ENCODE data around the gene AEBP2.
"Not testable (repeated sequence)": the region's sequence is repeated elsewhere in the genome, so short reads cannot be mapped to it uniquely, and the experiment has no call there.

Gene AEBP2, protein sequence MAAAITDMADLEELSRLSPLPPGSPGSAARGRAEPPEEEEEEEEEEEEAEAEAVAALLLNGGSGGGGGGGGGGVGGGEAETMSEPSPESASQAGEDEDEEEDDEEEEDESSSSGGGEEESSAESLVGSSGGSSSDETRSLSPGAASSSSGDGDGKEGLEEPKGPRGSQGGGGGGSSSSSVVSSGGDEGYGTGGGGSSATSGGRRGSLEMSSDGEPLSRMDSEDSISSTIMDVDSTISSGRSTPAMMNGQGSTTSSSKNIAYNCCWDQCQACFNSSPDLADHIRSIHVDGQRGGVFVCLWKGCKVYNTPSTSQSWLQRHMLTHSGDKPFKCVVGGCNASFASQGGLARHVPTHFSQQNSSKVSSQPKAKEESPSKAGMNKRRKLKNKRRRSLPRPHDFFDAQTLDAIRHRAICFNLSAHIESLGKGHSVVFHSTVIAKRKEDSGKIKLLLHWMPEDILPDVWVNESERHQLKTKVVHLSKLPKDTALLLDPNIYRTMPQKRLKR
- total RNA-seq: 45.8 to 58.7 (median 51.4) reads per million in 4 experiments

DNA sequence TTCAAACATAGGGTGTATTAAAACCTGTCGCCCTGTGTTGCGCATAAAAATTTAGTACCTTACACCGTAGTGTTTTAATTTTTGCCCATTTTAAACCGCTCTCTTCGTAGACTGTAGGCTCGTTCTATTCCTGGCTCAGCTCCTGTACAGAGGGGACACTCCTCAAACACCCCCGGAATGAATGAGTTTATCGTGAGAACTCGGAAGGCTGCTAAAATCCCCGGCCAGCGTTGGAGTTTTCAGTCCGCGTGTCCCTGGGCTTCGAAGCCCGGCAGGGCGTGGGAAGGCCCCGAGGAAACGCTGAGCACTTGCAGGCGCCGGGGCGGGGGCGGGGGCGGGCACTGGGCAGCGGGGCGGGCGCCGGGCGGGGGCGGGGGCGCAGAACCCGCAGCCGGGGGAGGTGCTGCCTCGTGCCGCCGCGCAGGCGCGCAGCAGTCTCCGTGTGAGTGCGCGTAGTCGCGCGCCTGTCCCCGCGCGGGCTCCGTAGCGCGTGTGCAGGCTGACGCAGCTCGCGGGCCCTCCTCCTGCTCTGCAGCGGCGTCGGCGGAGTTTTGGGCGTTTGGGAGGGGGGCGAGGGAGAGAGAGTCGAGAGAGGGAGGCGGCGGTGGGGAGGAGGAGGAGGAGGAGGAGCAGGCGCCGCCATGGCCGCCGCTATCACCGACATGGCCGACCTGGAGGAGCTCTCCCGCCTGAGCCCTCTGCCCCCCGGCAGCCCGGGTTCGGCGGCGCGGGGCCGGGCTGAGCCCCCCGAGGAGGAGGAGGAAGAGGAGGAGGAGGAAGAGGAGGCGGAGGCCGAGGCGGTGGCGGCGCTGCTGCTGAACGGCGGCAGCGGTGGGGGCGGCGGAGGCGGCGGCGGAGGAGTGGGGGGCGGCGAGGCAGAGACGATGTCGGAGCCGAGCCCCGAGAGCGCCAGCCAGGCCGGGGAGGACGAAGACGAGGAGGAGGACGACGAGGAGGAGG is at the start of gene AEBP2:
Gene AEBP2, plus strand, starts transcription at position 434 of the 960 bp plus-strand sequence. Its CDS starts 208 bp downstream, at position 642.
- DNase-seq: peak; percentile 90

DNA sequence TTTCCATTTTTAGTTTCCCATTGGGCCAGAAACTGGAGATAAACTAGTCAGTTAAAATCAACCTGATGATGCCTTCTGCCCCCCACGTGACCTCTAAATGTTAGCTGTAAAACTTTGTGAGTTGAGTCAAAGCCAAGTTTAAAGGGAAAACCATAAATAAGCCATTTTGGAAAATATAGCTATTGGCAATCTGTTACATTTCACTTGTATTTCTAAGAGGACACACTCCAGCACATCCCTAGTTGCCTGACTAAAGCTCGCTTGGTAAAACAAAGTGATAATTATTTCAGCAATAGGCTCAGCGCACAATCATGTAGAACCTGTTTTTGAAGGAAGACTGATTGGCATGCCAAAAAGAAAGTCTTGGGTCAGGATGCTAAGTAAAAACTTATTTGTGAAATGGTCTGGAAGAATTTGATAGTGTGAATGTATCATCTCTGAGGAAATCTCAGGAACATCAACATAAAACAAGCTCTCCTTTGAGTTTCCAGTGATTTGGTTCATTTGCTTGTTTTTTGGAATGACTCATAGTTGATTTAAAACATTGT is 49.2 kb upstream of the AEBP2 start:
- no peak for DNase-seq

DNA sequence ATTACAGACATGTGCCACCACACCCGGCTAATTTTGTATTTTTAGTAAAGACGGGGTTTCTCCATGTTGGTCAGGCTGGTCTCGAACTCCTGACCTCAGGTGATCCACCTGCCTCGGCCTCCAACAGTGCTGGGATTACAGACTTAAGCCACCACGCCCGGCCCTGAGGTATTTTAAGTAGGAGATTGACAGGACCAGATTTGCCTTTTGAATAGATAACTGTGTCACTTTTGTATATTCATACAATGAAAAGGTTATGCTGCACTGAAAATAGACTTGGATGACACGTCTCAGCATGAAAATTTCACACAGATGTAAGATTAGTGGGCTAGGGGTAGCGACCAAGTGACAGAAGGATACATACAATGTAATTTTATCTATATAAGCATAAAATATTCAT is 46.6 kb upstream of the AEBP2 start:
- not testable (repeated sequence) for DNase-seq

DNA sequence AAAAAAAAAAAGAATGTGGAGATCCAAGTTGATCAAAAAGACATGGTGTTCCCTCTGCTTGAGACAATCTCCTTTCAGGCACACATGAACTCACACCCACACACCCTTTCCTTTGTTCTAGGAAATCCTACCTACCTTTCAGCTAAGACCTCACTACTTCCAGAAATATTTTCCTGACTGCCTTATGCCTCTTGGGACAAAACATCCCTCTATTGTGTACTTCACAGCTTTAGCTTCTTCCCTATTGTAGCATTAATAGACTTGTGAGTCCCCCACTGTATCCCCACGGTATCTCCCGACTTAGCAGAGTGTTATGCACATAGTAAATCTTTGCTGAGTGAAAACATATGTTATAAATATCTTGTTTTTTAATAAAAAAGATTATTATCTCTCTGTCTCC is 44.9 kb upstream of the AEBP2 start:
- no peak for DNase-seq

DNA sequence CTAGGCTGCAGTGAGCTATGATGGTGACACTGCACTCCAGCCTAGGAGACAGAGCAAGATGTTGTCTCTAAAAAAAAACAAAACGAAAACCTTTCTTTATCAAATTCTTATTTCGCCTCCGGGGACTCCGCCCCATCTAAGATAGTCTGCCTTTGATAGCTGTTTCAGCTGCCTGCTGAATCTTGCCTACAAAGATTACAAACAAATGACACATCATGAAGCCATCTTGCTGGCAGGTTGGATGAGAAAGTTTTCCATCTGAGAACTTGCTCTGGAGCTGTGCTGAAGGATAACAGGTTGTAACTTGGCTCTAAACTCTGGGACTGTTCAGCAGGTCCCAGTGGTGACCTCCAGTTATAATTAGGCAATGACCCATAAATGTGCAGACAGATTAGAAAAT is 41.8 kb upstream of the AEBP2 start:
- no peak for DNase-seq

DNA sequence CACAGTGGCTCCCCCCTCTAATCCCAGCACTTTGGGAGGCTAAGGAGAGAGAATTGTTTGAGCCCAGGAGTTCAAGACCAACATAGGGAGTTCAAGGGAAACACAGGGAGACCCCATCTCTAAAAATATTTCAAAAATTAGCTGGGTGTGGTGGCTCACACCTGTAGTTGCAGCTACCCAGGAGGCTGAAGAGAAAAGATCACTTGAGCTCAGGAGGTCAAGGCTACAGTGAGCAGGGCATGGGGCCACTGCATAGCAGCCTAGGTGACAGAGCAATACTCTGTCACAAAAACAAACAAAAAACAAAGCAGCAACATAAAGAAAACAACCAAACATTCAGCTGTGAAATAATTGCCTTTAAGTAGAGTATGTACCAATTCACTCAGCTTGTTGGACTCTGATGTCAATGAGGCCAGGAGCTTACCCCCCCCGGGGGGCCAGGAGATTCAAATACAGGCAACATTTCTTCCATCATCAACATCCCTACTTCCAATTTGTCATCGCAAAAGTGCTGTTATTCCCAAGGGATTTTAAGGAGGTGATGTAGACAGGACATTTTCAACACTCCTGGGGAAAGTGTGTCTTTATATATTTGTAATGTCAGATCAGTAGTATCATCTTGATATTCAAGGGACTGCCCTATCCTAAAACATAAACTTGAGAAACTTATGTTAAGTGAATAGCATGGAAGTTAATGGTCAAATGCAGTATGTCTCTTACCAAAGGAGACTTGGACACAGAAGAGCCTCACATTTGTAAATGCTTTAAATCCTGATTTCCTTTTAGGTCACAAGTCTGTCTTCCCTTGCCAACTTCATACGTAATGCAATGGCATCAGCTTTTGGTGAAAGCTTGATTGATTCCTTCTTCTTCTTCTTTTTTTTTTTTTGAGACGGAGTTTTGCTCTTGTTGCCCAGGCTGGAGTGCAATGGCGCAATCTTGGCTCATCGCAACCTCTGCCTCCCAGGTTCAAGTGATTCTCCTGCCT is 40.6 kb upstream of the AEBP2 start:
- DNase-seq: no peak

DNA sequence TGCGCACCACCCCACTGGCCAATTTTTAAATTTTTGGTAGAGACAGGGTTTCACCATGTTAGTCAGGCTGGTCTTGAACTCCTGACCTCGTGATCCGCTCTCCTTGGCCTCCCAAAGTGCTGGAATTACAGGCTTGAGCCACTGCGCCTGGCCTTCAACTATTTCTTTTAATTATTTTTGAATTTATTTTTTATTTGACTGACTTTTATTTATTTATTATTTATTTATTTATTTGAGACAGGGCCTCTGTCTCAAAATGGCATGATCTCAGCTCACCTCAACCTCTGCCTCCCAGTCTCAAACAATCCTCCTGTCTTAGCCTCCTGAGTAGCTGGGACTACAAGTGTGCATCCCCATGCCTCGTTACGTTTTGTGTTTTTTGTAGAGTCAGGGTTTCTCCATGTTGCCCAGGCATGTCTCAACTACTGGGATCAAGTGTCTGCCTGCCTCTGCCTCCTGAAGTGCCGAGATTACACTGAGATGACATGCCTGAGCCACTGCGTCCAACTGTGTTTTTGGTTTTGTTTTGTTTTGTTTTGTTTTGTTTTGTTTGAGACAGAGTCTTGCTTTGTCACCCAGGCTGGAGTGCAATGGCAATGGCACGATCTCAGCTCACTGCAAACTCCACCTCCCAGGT is 38.5 kb upstream of the AEBP2 start:
- DNase-seq: not testable (repeated sequence)

DNA sequence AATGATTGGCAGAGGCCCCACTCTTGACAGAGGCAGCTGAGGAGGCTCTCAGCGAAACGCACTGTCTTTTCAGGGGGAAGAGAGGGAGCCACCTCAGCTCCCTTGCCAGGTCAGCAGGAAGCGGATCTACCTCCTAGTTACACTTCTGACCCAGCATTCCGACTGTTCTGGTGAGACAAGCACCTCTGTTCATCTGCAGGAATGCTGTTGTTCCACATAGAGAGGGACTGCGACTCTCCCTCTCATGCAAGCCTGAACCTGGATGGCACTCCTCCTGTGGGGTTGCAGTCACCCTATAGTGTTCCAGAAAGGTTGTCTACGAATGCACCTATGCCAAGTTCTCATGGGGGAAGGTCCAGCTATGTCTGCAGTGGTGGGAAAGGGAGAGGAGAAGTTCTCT is 37.1 kb upstream of the AEBP2 start:
- DNase-seq: no peak

DNA sequence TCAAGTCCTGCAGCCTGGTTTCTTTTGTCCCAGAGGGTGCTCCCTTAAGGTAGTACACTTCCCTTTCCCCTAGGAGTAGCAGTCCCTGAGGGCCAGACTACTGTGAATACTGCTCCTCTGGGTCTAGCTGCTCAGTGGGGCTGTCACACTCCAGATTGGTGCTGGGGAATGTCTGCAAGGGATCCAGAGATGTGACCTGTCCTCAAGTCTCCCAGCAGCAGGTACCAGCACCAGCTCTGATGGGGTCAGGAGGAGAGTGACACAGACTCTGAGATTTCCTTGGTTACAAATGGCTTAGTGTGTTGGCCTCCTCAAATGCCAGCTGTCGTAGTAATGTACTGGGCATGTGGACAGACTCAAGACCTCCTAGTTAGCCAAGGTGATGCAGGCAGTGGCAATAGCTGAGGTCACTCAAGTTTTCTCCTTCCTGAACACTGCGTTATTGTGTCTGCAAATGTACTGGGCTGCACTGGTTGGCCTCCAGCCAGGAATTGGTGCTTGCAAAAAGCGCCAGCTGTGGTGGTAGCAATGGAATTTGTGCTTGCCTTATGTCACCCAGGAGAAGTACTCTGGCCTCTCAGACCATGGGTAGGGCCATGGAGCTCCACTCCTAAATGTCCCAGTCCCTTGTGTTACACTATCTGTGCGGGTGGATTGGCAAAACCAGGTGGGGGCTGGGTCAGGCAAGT is 36.4 kb upstream of the AEBP2 start:
- DNase-seq: no peak

DNA sequence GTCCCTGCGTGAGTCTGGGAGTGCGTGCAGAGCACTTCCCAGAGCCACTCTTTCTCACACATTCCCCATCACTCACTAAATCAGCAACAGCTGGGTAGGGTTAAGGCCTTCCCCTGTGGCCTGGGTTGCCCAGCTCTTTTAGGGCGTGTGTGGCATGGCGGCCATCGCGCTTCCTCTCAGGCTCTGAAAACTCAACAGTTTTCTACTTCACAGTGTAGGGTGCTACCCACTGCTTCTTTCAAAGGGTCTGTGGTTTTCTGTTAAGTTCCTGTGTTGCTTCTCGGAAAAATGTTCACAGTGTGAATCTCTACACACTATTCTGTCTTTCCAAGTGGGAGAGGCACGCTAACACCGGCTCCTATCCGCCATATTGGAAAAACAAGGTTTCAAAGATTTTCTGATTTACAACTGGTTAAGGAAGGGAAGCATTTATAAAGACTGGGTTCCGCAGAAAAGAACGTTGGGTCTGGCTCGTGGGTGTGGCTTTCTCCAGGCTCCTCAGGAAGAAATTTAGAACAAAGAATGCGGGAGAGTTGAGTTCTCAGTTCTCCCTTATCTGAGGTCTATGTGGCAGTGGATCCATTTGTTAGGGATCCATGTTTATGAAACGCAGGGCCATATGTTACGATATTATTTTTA is 34.9 kb upstream of the AEBP2 start:
- no peak for DNase-seq

DNA sequence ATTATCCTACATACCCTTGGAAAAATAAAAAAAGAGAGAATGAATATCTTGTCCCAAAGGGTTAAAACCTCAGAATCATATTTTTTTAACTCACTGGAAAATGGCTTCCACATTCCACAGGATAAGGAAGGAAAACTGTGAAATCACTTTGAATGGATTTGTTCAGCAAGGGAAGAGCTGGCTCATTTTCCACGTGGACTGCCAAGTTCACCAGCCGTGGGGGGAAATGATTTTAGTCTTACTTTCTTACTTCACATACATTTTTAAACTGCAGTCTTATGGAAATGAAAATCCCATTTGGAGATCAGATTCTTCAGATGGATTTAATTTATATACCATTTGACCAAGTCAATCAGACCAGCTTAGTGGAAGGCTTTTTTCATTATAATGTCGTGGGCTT is 29.9 kb upstream of the AEBP2 start:
- DNase-seq: no peak

DNA sequence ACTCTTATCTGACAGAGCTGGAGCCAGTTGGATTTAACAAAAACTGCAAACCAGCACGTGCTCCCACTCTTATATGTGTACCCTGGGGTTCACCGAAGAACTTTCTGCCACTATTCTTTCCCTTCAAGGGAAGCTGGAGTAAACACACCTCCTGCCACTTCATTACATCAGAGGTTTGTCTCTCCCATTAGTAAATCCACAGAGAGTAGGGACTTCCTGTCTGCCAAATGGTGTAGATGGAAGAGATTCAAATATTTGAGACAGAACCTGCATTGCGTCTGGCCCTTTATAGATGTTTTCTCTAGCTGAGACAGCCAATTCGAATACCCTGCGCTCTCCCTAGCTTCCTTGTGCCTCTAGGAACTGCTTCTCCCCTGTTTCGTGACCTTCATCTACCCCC is 29.1 kb upstream of the AEBP2 start:
- DNase-seq: no peak

DNA sequence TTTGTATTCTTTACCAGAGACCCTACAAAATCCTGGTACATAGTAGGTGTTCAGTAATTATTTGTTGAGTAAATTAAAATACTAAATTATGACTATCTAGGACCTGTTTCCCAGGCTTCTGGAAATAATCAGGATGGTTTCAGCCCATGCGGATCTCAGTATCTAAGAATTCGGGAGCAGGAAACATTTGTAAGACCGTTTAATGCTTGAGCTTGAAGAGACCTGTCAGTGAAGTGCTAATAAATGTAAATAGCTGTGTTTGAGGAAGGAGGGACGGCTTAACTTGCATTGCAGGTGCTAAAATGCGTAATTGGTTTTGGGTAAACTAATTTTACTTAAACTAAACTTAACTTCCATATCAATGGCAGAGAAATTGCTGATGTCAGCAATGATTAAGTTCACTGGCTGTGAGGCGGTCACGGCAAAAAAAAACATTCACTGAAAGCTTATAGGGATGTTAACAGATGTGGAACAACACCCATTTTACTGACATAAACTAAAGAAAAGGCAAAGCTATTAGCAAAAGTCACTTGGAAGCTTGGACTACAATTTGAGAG is 28.6 kb upstream of the AEBP2 start:
- no peak for DNase-seq

DNA sequence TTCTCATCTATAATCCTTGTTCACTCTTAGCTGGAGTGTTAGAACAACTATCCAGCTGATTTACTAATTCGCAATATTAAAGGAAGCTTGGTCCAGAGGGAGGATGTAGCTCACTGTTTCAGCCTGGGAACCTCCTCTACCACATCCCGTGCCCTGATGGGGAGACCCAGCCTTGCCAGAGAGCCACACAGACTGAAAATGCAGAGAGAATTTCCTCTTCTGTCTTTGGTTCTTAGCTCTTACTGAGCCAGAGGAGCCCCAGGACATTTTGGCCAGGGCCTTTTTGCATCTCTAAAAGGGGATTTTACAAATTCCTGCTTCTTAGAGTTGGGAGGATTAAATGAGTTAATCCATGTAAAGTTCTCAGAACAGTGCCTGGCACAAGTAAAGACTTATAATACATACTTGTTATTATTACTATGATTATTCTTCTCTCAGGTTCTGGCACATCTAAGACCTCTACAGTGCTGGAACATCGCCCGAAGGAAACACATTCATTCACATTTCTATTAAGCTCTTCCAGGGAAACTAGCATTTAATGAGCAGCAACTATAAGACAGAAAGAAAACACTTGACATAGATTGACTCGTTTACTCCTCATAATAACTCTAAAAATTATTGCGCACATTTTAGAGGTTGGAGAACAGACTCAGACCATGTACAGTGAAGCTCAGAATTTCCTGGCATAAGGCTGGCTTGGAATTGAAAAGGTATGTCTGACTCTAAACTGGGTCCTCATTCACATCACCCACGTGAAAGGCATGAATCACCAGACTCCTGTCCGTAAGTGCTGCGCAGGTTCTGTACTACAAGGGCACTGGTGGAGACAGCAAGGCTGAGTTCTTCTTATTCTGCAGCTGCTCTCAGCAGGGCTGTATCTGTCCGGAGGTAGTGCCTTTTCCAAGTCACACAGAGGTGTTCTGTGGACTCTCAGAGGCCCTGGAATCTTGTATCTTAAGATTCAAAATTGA is 27.8 kb upstream of the AEBP2 start:
- no peak for DNase-seq

DNA sequence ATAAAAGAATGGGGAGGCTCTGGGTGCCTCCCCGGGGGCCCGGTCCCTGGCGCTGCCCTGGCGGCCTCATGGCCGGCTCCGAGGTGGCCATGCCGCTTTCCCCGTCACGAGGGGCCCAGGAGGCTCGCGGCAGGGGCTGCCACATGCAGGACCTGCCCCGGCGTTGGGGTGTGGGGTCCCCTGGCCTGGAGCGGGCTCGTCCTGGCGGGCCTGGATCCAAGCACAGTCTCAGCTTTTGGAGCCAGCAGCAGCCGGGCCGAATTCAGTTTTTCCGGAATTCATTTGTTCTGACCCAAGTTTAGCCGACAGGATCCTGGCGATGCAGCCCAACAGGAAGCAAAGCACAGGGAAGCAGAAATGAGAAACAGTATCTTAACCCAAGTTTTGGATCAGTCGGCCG is 26.4 kb upstream of the AEBP2 start:
- no peak for DNase-seq

DNA sequence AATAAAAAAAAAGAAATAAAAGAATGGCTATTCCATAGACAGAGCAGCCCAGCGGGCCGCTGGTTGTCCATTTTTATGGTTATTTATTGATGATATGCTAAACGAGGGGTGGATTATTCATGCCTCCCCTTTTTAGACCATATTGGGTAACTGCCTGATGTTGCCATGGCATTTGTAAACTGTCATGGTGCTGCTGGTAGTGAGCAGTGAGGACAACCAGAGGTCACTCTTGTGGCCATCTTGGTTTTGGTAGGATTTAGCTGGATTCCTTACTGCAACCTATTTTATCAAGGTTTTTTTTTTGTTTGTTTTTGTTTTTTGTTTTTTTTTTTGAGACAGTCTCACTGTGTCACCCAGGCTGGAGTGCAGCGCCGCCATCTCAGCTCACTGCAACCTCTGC is 25.7 kb upstream of the AEBP2 start:
- DNase-seq: not testable (repeated sequence)

DNA sequence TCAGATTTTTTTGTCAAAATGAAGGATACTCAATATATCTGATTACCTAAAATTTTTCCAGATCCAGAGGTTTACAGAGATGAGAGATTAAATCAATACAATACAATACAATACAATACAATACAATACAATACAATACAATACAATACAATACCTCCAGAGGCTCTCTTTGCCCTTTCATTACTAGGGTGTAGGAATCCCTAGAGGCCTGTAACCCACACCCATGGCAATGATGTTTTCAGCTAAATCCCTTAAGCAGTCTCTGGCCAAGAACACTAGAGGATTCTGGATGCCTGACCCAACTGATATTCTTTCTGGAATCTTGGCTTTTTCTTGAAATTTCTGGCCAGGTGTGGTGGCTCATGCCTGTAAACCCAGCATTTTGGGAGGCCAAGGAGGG is 23.7 kb upstream of the AEBP2 start:
- no peak for DNase-seq

DNA sequence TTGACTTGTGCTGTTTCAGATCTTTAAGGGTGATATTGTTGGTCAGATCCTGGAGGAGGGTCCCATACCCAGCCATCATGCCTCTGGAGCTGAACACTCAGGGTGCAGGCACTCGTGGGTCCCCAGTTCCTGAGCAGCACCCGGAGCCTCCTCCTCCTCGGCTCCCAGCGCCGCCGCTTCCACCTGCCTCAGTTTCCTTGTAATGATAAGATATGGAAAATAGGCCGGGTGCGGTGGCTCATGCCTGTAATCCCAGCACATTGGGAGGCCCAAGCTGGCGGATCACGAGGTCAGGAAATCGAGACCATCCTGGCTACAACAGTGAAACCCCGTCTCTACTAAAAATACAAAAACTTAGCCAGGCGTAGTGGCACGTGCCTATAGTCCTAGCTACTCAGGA is 20.2 kb upstream of the AEBP2 start:
- no peak for DNase-seq
